HG03457 (cell line): ENCODE results near the gene DHRS4.

ENCODE experiments used
- ATAC-seq: cut with Tn5 transposase; IDR thresholded peaks from one replicate; pipeline ENCODE4 v1.9.1; 2021; ENCODE audit warnings: moderate number of reproducible peaks; ENCODE audit not compliant: unreplicated experiment

The DHRS4 gene

DNA sequence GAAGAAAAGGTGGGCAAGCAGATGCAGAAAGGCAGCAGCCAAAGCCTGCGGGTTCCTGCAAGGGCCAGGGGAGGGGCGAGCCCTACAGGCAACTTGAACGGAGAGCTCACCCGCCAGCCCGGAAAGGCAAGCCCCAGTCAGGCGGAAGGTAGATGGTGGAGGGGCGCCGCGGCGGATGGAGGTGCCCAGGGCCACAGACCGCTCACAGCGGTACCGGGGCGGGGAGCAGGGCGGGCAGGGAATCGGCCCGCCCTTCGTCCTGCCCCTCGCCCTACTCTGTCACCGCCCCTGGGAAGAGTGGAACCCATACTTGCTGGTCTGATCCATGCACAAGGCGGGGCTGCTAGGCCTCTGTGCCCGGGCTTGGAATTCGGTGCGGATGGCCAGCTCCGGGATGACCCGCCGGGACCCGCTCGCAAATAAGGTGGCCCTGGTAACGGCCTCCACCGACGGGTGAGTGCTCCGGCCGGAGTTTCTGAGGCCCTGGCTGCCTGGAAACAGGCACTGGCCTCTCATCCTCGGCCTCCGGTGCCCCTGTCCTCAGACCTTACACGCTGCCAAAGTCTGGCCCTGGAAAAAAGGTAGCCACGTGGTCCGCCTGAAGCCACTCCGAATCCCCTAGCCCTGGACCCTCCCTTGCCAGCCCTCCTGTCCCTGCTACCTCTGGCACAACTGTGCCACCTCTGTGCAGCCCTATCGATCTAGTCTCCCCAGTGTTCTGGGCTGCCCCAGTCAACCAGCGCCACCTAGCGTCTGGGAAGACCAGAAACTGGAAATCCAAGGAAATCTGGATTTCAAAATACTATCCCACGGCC is at the start of gene DHRS4:
Gene DHRS4, plus strand, starts transcription at position 307 of the 815 bp plus-strand sequence. Its CDS starts 19 bp downstream, at position 326.
- ATAC-seq = peak; percentile 77

DNA sequence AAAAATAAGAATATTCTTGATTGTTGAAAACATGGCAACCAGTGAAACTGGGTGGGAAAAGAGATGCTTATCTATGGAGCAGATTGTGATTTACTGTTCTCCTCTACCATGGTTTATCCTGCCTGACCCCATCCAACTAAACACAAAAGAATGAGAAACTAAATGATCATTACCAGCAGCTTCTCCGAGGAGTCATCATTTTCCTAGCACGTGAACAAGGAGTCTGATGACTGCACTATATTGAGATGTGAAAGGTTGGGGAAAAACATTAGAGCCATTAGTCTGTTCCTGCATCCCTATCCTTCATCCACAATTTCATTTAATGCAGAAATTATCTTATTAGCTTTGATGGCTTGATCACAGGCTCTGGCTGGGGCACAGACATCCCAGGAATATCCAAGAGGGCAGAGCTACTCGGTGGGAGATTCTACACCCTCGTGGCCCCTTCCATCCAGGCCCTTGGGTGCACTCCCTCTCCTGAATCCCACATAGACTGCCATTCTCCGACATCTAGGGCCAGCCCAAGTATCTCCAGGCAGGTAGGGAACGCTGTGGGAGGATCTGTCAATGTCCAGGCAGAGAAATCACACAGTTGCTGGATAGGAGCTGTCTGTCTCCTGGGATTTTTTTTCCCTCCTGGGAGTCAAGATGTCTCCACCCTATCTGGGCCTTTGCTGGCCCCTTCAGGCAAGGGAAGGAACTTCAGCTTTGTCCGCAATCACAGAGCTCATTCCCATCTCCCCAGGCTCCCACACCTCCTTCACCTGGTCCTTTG is 43.3 kb upstream of the DHRS4 start:
- ATAC-seq = no peak

DNA sequence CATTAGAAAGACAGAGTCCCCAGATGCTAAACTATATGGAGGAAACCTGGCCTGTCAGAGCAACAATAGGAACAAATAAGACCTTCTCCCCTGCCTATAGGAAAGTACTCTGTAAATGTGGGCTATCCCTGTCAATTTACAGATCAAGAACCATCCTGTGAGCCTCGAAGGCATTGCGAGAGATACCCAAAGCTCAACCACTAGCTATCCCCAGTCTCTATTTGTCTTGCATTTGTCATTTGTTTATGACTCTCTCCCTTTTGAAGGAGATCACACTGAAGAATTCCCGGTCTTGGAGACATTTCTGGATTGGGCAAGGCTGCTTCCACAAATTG is 42.7 kb upstream of the DHRS4 start:
- no peak for ATAC-seq

DNA sequence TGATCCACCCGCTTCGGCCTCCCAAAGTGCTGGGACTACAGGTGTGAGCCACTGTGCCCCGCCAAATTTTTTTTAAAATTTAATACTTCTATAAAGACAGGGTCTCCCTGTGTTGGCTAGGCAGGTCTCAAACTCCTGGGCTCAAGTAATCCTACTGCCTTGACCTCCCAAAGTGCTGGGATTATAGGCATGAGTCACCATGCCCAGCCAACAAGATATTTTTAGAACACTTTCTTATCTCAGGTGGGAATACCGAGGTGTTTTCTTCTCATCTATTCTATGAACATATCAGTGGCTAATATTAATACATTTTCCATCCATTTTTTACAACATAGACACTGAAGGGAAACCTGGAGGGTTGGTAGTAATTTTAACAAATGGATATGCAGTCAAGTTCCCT is 38.0 kb upstream of the DHRS4 start:
- ATAC-seq = no peak

DNA sequence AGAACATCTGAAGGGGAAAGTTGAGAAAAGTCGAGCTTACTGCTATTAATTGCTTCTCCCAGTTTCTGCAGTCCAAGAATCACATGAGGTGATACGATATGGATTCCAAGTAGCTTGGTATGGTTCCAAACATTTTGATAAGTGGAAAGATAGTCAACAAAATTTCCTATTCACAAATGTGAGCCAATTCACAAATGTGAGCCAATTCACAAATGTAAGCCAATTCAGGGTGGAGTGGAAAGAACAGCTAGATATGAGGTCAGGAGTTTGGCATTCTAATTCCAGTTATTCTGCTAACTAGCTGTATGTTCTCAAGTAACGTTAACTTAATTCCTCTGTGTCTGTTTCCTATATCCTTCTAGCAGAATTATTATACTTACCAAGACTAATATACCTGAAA is 37.6 kb upstream of the DHRS4 start:
- no peak for ATAC-seq

- ATAC-seq = no peak
Observed at GRCh38 chr14:23916446-23916845, 37.1 kb upstream of the DHRS4 start.

DNA sequence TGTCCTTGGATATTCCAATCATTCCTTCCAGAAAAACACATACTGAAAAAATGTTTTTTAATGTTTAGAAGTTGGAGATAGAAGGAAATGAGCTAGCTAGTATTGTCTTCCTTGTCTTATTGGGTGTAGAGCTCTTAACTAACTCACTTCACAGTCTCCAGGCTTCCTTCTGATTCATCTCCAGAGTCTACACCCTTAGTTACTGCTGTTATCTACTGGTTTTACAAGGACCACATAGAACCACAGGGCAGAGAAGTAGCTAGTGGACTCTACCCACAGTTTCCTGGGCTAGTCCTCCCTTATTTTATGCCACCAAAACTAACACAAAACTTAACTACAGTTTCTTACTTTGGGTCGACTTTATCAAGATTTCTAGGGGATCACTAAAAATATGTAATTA is 31.0 kb upstream of the DHRS4 start:
- ATAC-seq = no peak

GRCh38 chr14:23925523-23926075 is 28.0 kb upstream of the DHRS4 start:
- ATAC-seq = no peak

DNA sequence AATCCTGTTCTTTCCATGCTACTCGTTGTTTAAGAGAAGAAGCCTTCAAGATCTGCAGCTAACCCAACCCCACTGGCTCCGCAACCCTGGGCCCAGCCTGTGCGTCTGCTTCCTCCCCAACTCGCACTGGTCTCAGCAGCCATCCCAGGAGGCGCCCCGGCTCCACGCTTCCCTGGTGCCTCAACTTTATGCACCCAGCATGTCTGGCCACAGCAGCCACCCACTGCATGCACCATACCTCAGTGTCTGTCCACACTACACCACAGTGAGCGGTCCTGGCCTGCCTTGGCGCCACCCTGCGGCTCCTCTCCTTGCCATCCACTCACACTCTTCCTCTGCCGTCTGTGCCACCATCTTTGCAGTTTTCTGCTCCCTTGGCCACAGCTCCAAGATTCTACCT is 27.0 kb upstream of the DHRS4 start:
- ATAC-seq = no peak

GRCh38 chr14:23929136-23929535 is 24.4 kb upstream of the DHRS4 start:
- ATAC-seq = no peak

- no peak for ATAC-seq
Observed at GRCh38 chr14:23929822-23930294, 23.7 kb upstream of the DHRS4 start.

DNA sequence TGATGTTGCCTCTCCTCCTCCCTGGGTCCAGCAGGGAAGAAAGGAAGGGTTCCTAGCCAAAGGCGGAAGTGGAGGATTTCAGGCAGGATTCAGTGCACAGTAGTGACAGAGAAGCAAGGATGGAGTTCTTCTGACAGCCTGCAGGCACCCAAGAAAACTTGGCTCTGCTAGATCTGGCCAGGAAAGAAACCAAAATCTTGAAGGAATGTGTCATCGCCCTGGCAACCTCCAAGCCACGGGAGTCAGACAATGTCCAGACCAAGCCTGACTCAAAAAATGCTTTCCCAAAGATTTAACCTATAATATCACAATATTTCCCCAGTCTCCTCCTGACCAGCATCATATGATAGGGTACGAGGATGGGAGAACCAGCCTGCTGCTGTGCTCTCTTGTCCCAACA is 22.8 kb upstream of the DHRS4 start:
- no peak for ATAC-seq

- no peak for ATAC-seq
Observed at GRCh38 chr14:23931721-23932289, 21.8 kb upstream of the DHRS4 start.

GRCh38 chr14:23932639-23933038 is 20.9 kb upstream of the DHRS4 start:
- no peak for ATAC-seq

GRCh38 chr14:23933108-23933741 is 20.3 kb upstream of the DHRS4 start:
- ATAC-seq = no peak

DNA sequence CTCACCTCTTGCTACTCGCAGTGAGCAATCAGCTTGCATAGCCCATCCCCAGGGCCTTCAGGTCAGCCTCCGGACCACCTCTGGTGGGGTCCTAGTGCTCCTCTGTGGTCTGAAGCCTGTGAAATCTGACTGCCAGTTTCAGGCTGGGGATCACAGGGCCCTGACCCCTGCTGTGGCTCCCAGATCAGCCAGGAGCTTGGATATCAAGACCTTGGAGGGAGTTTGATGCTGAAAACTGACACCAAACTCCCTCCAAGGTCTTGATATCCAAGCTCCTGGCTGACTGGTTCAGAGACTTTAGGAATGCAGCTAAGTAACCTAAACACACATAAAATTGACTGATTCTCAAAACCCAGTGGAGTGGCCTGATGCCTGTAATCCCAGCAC is 19.8 kb upstream of the DHRS4 start:
- no peak for ATAC-seq

DNA sequence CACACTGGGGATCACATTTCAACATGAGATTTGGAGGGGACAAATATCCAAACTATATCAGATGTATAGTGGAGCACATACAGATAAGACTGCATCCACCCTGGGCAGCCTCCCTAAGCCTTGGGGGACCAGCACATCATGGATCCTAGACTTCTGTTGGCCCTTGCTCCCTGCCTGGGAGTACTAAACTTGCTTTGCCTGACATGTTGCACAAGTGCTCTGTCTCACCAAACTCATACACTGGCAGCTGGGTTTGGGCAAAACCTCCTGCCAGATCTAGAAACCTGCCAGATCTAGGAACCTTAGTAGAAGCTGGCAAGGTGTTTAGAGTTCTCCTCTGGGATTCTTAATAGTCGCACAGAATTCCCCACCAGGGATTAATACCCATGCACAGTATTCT is 18.4 kb upstream of the DHRS4 start:
- no peak for ATAC-seq

- ATAC-seq = no peak
Observed at GRCh38 chr14:23936084-23936829, 17.3 kb upstream of the DHRS4 start.

- no peak for ATAC-seq
Observed at GRCh38 chr14:23937203-23937602, 16.4 kb upstream of the DHRS4 start.

- no peak for ATAC-seq
Observed at GRCh38 chr14:23938823-23939222, 14.7 kb upstream of the DHRS4 start.
